ENCODE results near the gene ZBTB32.
"Not testable (repeated sequence)": the region's sequence is repeated elsewhere in the genome, so short reads cannot be mapped to it uniquely, and the experiment has no call there.

GRCh38 chr19:35691106-35691505, 13.3 kb upstream of the ZBTB32 start:
- TF ChIP-seq CTCF, POLR2A (IDR thresholded peaks at IDR 0.05): not testable (repeated sequence)
